H1 (cell line): ENCODE measurements around the gene SMTN. TPM values are rescaled to one million over a fixed set of nuclear protein-coding genes. Genes with fewer than 3 reads are reported as not detected.

ENCODE experiments used
- CTCF ChIA-PET: fragments of 300-600 bp; sonication (Branson Sonifier 250); formaldehyde crosslinking; loops from one replicate; lab custom pipeline; 2021; ENCODE audit not compliant: partially characterized antibody; lab: Charles Lee
- POLR2A ChIA-PET: fragments of 300-600 bp; sonication (Branson Sonifier 250); formaldehyde crosslinking; loops from one replicate; lab custom pipeline; 2021; ENCODE audit warnings: inconsistent platforms; ENCODE audit not compliant: partially characterized antibody; lab: Charles Lee
- DNase-seq, 2 experiments: peaks; one replicate each; pipeline versions ENCODE4 v3.0.0 to v3.0.0-alpha.2; 2010 to 2022; ENCODE audit warnings: low spot score in 2 of 2, low read depth in 1 of 2, mixed read lengths in 1 of 2
- FAIRE-seq: peaks from 2 replicates; lab custom pipeline; 2011; peaks lifted over from hg19 to GRCh38; lab: Jason Lieb, UNC
- H2AFZ ChIP-seq: 2 replicates; pipeline ENCODE4 v1.8.1; 2012; ENCODE audit warnings: low read length, inconsistent platforms
- H2AK5ac ChIP-seq: 2 replicates; pipeline ENCODE4 v1.6.1; 2013; ENCODE audit warnings: low read depth, low read length
- H2BK120ac ChIP-seq: replicated peaks from 2 replicates; pipeline ENCODE3; 2013; ENCODE audit warnings: low read depth, low read length, inconsistent platforms
- H2BK12ac ChIP-seq: 2 replicates; pipeline ENCODE4 v1.6.1; 2013; ENCODE audit warnings: low read depth, low read length
- H2BK15ac ChIP-seq: 2 replicates; pipeline ENCODE4 v1.6.1; 2013; ENCODE audit warnings: low read length
- H2BK20ac ChIP-seq: 2 replicates; pipeline ENCODE4 v1.6.1; 2013; ENCODE audit warnings: low read length
- H2BK5ac ChIP-seq: 2 replicates; pipeline ENCODE4 v1.6.1; 2013; ENCODE audit warnings: low read depth, low read length
- H3K14ac ChIP-seq: 2 replicates; pipeline ENCODE4 v1.6.1; 2013; ENCODE audit warnings: inconsistent platforms; ENCODE audit not compliant: insufficient read length
- H3K18ac ChIP-seq: 2 replicates; pipeline ENCODE4 v1.6.1; 2013; ENCODE audit warnings: low read length; ENCODE audit errors: extremely low read depth
- H3K23ac ChIP-seq: 2 replicates; pipeline ENCODE4 v1.6.1; 2013; ENCODE audit warnings: inconsistent platforms; ENCODE audit not compliant: insufficient read length
- H3K23me2 ChIP-seq: 2 replicates; pipeline ENCODE4 v1.6.1; 2013; ENCODE audit warnings: low read depth, low read length
- H3K27ac ChIP-seq: 2 replicates; pipeline ENCODE4 v1.6.1; 2011; ENCODE audit warnings: low read depth, low read length, inconsistent platforms
- H3K27me3 ChIP-seq, 4 experiments: replicated peaks in 1 of 4; 1 replicate in 1 of 4; 2 replicates in 3 of 4; pipeline versions ENCODE4 v1.6.1 to v1.8.1; 2011 to 2013; ENCODE audit warnings: low read length in 3 of 4, mild to moderate bottlenecking in 3 of 4, inconsistent platforms in 2 of 4, mixed read lengths in 2 of 4, moderate library complexity in 1 of 4; ENCODE audit not compliant: control insufficient read depth in 3 of 4, insufficient read depth in 3 of 4; ENCODE audit errors: extremely low read depth in 1 of 4
- H3K36me3 ChIP-seq, 4 experiments: 2 replicates each; pipeline versions ENCODE4 v1.6.1 to v1.8.1; 2011 to 2013; ENCODE audit warnings: mild to moderate bottlenecking in 4 of 4, low read length in 3 of 4, moderate library complexity in 2 of 4, control low read depth in 1 of 4, inconsistent platforms in 1 of 4; ENCODE audit not compliant: insufficient read depth in 4 of 4, control insufficient read depth in 2 of 4
- H3K4ac ChIP-seq: replicated peaks from 2 replicates; pipeline ENCODE3; 2013; ENCODE audit warnings: low read length, low read depth, mixed read lengths, inconsistent platforms; ENCODE audit not compliant: insufficient read length
- H3K4me1 ChIP-seq, 4 experiments: replicated peaks in 1 of 4; 1 replicate in 1 of 4; 2 replicates in 3 of 4; pipeline versions ENCODE4 v1.6.1 to v1.8.1; 2011 to 2013; ENCODE audit warnings: low read length in 3 of 4, inconsistent platforms in 2 of 4, mixed read lengths in 1 of 4; ENCODE audit not compliant: insufficient read depth in 4 of 4, control insufficient read depth in 3 of 4
- H3K4me2 ChIP-seq, 2 experiments: 2 replicates each; pipeline versions ENCODE4 v1.6.1 to v1.8.1; 2011 to 2013; ENCODE audit warnings: low read depth in 2 of 2, low read length in 2 of 2, control low read depth in 1 of 2, inconsistent platforms in 1 of 2, mild to moderate bottlenecking in 1 of 2; ENCODE audit not compliant: insufficient read depth in 1 of 2
- H3K4me3 ChIP-seq, 4 experiments: fragments of 200-600, 300-600 bp in 1 of 4; sonication (generic), shearing (Covaris generic), sonication (Bioruptor Twin) in 1 of 4; 2 replicates each; pipeline versions ENCODE4 v1.5.1 to v1.8.1; 2011 to 2016; ENCODE audit warnings: low read length in 4 of 4, low read depth in 3 of 4, control low read depth in 2 of 4, inconsistent platforms in 2 of 4, mild to moderate bottlenecking in 2 of 4, mixed read lengths in 1 of 4, moderate library complexity in 1 of 4; ENCODE audit not compliant: insufficient read depth in 2 of 4; ENCODE audit errors: extremely low read depth in 1 of 4
- H3K56ac ChIP-seq: replicated peaks from 2 replicates; pipeline ENCODE3; 2013; ENCODE audit warnings: low read depth, mild to moderate bottlenecking, mixed read lengths, low read length, inconsistent platforms; ENCODE audit not compliant: insufficient read length
- H3K79me1 ChIP-seq: 2 replicates; pipeline ENCODE4 v1.6.1; 2013; ENCODE audit warnings: low read depth, low read length, control low read depth
- H3K79me2 ChIP-seq, 2 experiments: 2 replicates each; pipeline versions ENCODE4 v1.6.1 to v1.8.1; 2012 to 2013; ENCODE audit warnings: low read length in 2 of 2, mild to moderate bottlenecking in 2 of 2, inconsistent platforms in 1 of 2; ENCODE audit not compliant: insufficient read depth in 2 of 2, control insufficient read depth in 1 of 2
- H3K9ac ChIP-seq, 4 experiments: replicated peaks in 1 of 4; 1 replicate in 1 of 4; 2 replicates in 3 of 4; pipeline versions ENCODE4 v1.6.1 to v1.8.1; 2011 to 2013; ENCODE audit warnings: low read depth in 3 of 4, low read length in 3 of 4, control low read depth in 2 of 4, mild to moderate bottlenecking in 2 of 4, moderate library complexity in 2 of 4, inconsistent platforms in 1 of 4; ENCODE audit errors: extremely low read depth in 1 of 4
- H3K9me3 ChIP-seq, 2 experiments: 2 replicates each; pipeline versions ENCODE4 v1.6.1 to v1.8.1; 2012 to 2013; ENCODE audit warnings: mild to moderate bottlenecking in 2 of 2, moderate library complexity in 2 of 2, control low read depth in 1 of 2, inconsistent platforms in 1 of 2, low read depth in 1 of 2, low read length in 1 of 2, mixed read lengths in 1 of 2; ENCODE audit not compliant: insufficient read depth in 2 of 2
- H4K20me1 ChIP-seq, 2 experiments: replicated peaks in 1 of 2; 2 replicates each; pipeline versions ENCODE3 to v1.8.1; 2011 to 2013; ENCODE audit warnings: inconsistent platforms in 2 of 2, low read length in 2 of 2, mild to moderate bottlenecking in 1 of 2; ENCODE audit not compliant: insufficient read depth in 2 of 2, control insufficient read depth in 1 of 2
- H4K5ac ChIP-seq: 2 replicates; pipeline ENCODE4 v1.6.1; 2013; ENCODE audit warnings: low read length, low read depth, mixed read lengths, inconsistent platforms; ENCODE audit not compliant: insufficient read length
- H4K8ac ChIP-seq: 2 replicates; pipeline ENCODE4 v1.8.0; 2013; ENCODE audit warnings: mild to moderate bottlenecking, moderate library complexity, low read length, inconsistent platforms; ENCODE audit not compliant: insufficient read depth; ENCODE audit errors: extremely low read depth
- H4K91ac ChIP-seq: replicated peaks from 2 replicates; pipeline ENCODE3; 2013; ENCODE audit warnings: low read length, mixed read lengths, inconsistent platforms; ENCODE audit not compliant: insufficient read length
- CHD2 ChIP-seq: IDR thresholded peaks from 2 replicates; pipeline ENCODE4 v1.6.1; 2012; ENCODE audit warnings: low read length, improper control_type of control experiment
- EZH2 ChIP-seq: fragments of 200-600 bp; sonication (generic); IDR thresholded peaks from 2 replicates; pipeline ENCODE4 v1.7.1; 2012; ENCODE audit warnings: low read depth, mild to moderate bottlenecking, moderate library complexity, low read length, inconsistent platforms; ENCODE audit not compliant: severe bottlenecking
- HDAC2 ChIP-seq, 2 experiments: fragments of 300-600 bp in 1 of 2; sonication (generic) in 1 of 2; IDR thresholded peaks; 2 replicates each; pipeline ENCODE4 v1.6.1; 2011 to 2012; ENCODE audit warnings: low read depth in 2 of 2, low read length in 2 of 2, mild to moderate bottlenecking in 2 of 2, moderate library complexity in 2 of 2, borderline replicate concordance in 1 of 2, inconsistent platforms in 1 of 2
- NRF1 ChIP-seq: IDR thresholded peaks from 2 replicates; pipeline ENCODE4 v1.6.1; 2011; ENCODE audit warnings: mild to moderate bottlenecking, low read depth, low read length, improper control_type of control experiment
- PHF8 ChIP-seq: fragments of 200-600 bp; sonication (generic); conservative IDR thresholded peaks from 2 replicates; pipeline ENCODE4 v1.7.1; 2012; ENCODE audit warnings: low read depth, mild to moderate bottlenecking, inconsistent platforms, low read length, moderate library complexity
- POLR2A ChIP-seq, 2 experiments: IDR thresholded peaks; 1 replicate in 1 of 2; 2 replicates in 1 of 2; pipeline ENCODE4 v1.6.1; 2011; ENCODE audit warnings: low read depth in 2 of 2, low read length in 2 of 2, mild to moderate bottlenecking in 2 of 2; ENCODE audit errors: control extremely low read depth in 1 of 2
- POLR2AphosphoS5 ChIP-seq: IDR thresholded peaks from 2 replicates; pipeline ENCODE4 v1.6.1; 2011; ENCODE audit warnings: low read depth, low read length
- POU5F1 ChIP-seq: IDR thresholded peaks from 2 replicates; pipeline ENCODE4 v1.6.1; 2011; ENCODE audit warnings: low read depth, mild to moderate bottlenecking, low read length, moderate library complexity
- TBP ChIP-seq: IDR thresholded peaks from 2 replicates; pipeline ENCODE4 v1.6.1; 2011; ENCODE audit warnings: low read depth, low read length, improper control_type of control experiment
- TEAD4 ChIP-seq: IDR thresholded peaks from 2 replicates; pipeline ENCODE4 v1.6.1; 2012; ENCODE audit warnings: low read depth, low read length, inconsistent platforms, mixed read lengths
- YY1 ChIP-seq: IDR thresholded peaks from 2 replicates; pipeline ENCODE4 v1.6.1; 2011; ENCODE audit warnings: low read depth, mild to moderate bottlenecking, low read length
- WGBS, 2 experiments: shearing (Covaris generic) in 1 of 2; methylation state at CpG; one replicate each; pipeline versions ENCODE4 v1.1.6 to v1.1.7; 2013 to 2015; ENCODE audit warnings: low lambda C conversion rate in 2 of 2, mixed read lengths in 2 of 2, inconsistent platforms in 1 of 2, low coverage in 1 of 2, missing lambda C conversion rate in 1 of 2; ENCODE audit not compliant: insufficient replicate concordance in 2 of 2, insufficient coverage in 1 of 2, insufficient read length in 1 of 2; ENCODE audit errors: extremely low coverage in 1 of 2, missing lambda C conversion rate in 1 of 2; 5-methylcytosine and 5-hydroxymethylcytosine counted together
- polyA plus RNA-seq, 7 experiments: library from polyadenylated mRNA; depleted of rRNA in 3 of 7; stranded (reverse) in 5 of 7; unstranded in 2 of 7; fragments of >200 nt in 5 of 7; fragments of 200-250 nt in 2 of 7; gene quantifications; 1 replicate in 5 of 7; 2 replicates in 1 of 7; 4 replicates in 1 of 7; pipeline versions ENCODE4 v1.2.1 to v1.2.3, GENCODE V29; 2011 to 2013; ENCODE audit warnings: missing spikeins in 2 of 7, mixed read lengths in 2 of 7
- total RNA-seq: library from RNA; stranded (reverse); fragmentation: NEBNext Ultra II Directional; extraction: Animal tissue kit (Norgen Biotek cat#: 25700); gene quantifications from 2 replicates; pipeline ENCODE4 v1.2.1, GENCODE V29; 2021
- TF ChIP-seq, protein P1 (sequence below): IDR thresholded peaks from 2 replicates; pipeline ENCODE4 v1.6.1; 2012; ENCODE audit warnings: low read length, inconsistent platforms

The SMTN gene
- total and polyA plus RNA-seq, 2 of the 8 experiments (the other 6 are each of a cell fraction or from before 2014, with no cell fraction given) = 12.3 to 20.8 TPM

GRCh38 chr22:31102441-31103081 is 21.4 kb downstream of the SMTN start:
- Histone ChIP-seq H3K4me1 (peaks cover 5 to 30% (median 18%) of the 10 kb centered on the region in 4 experiments), H3K4me2 (no peak overlapping the region), H2BK5ac (no peak overlapping the region), H4K91ac (no peak overlapping the region), H3K4me3 (no peak overlapping the region), H3K14ac (no peak overlapping the region), H2BK15ac (no peak overlapping the region), H3K79me1 (no peaks in the 10 kb centered on the region; the same call in 1 of the 2 replicates), H3K23ac (no peak overlapping the region), H4K8ac (no peak overlapping the region), H3K4ac (no peak overlapping the region), H4K5ac (no peak overlapping the region), H3K36me3 (no peaks in the 10 kb centered on the region), H2BK120ac (no peak overlapping the region), H3K23me2 (peaks cover 12% of the 10 kb centered on the region; the same call in 1 of the 2 replicates), H3K79me2 (no peaks in the 10 kb centered on the region), H3K27me3 (peaks cover 10 to 23% (median 22%) of the 10 kb centered on the region in 4 experiments), H3K56ac (no peak overlapping the region), H3K9ac (no peak overlapping the region), H2BK12ac (no peak overlapping the region), H3K18ac (no peak overlapping the region), H4K20me1 (peaks cover 0 to 8% of the 10 kb centered on the region in 2 experiments), H2BK20ac (no peak overlapping the region), H2AFZ (no peak overlapping the region), H2AK5ac (no peak overlapping the region), H3K9me3 (no peaks in the 10 kb centered on the region), H3K27ac (no peak overlapping the region)
- POLR2A ChIA-PET = interaction anchor here (1.0 to 2.0 kb wide), 6 partner anchors 18 to 44 kb away, joined by 3 to 5 read pairs (median 4); partner anchors contain the start of gene PLA2G3
- CTCF ChIA-PET = interaction anchor here (1.1 to 16.8 kb wide), 6 partner anchors 9 to 173 kb away, joined by 3 to 207 read pairs (median 6); partner anchors contain the start of gene SMTN
- 94% methylated on average over 8 of the region's 8 CpGs; no CpG with 5 or more reads in 1 of the 2 experiments for WGBS, 2 experiments
- FAIRE-seq (no peak), DNase-seq (no peak)
- TF ChIP-seq YY1 (no peak), POLR2A (IDR thresholded peaks at IDR 0.05; ENCODE audit: control extremely low read depth in 1 of 2, low read depth in 2 of 2, low read length in 2 of 2) (no peak), POU5F1 (no peak), EZH2 (no peak), CHD2 (no peak), POLR2AphosphoS5 (no peak), NRF1 (no peak), TEAD4 (no peak), HDAC2 (IDR thresholded peaks at IDR 0.05; ENCODE audit: borderline replicate concordance in 1 of 2, low read depth in 2 of 2, low read length in 2 of 2) (no peak), TBP (no peak), PHF8 (no peak)
- TF ChIP-seq, protein P1, sequence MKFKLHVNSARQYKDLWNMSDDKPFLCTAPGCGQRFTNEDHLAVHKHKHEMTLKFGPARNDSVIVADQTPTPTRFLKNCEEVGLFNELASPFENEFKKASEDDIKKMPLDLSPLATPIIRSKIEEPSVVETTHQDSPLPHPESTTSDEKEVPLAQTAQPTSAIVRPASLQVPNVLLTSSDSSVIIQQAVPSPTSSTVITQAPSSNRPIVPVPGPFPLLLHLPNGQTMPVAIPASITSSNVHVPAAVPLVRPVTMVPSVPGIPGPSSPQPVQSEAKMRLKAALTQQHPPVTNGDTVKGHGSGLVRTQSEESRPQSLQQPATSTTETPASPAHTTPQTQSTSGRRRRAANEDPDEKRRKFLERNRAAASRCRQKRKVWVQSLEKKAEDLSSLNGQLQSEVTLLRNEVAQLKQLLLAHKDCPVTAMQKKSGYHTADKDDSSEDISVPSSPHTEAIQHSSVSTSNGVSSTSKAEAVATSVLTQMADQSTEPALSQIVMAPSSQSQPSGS = no peak
